GM12878 (cell line): Measurements from ENCODE around the gene ACSF3. TPM values are rescaled to one million over a fixed set of nuclear protein-coding genes. Genes with fewer than 3 reads are reported as not detected.

Experiments used
- ATAC-seq: fragments of 200-7000 bp; cut with Tn5 transposase; 3 replicates; pipeline ENCODE4 v1.9.1; 2020; ENCODE audit warnings: mild to moderate bottlenecking, moderate library complexity
- BruUV-seq: library from RNA; stranded (reverse); fragments of 400-500 nt; replicated peaks from 2 replicates; lab custom pipeline; 2021; lab: Mats Ljungman, UMichigan
- CTCF ChIA-PET: fragments of 300-600 bp; sonication (Branson Sonifier 250); formaldehyde crosslinking; extraction: SDS; loops from one replicate; lab custom pipeline; 2021; ENCODE audit warnings: inconsistent platforms; lab: Yijun Ruan, JAX
- POLR2A ChIA-PET: fragments of 350-600 bp; formaldehyde crosslinking; extraction: SDS; loops from one replicate; lab custom pipeline; 2021; ENCODE audit warnings: inconsistent platforms; lab: Charles Lee
- RAD21 ChIA-PET: fragments of 300-600 bp; sonication (Branson Sonifier 250); formaldehyde crosslinking; loops from one replicate; lab custom pipeline; 2023; ENCODE audit warnings: antibody characterized with exemption; ENCODE audit not compliant: unreplicated experiment; lab: Charles Lee
- SMC1A ChIA-PET: fragments of 300-600 bp; sonication (Branson Sonifier 250); formaldehyde crosslinking; loops from one replicate; lab custom pipeline; 2023; ENCODE audit not compliant: unreplicated experiment, uncharacterized antibody; lab: Charles Lee
- DNase-seq: peaks from one replicate; pipeline ENCODE4 v3.0.0-alpha.2; 2011; ENCODE audit warnings: low read depth, low spot score
- FAIRE-seq: peaks from 3 replicates; lab custom pipeline; 2011; peaks lifted over from hg19 to GRCh38; lab: Jason Lieb, UNC
- H2AFZ ChIP-seq: 2 replicates; pipeline ENCODE4 v1.6.0; 2011; ENCODE audit warnings: low read depth, low read length, control low read depth; ENCODE audit not compliant: control insufficient read depth
- H3K27ac ChIP-seq: 2 replicates; pipeline ENCODE4 v1.5.1; 2011; ENCODE audit warnings: control low read depth; ENCODE audit not compliant: control insufficient read depth, insufficient read depth
- H3K27me3 ChIP-seq, 2 experiments: replicated peaks in 1 of 2; 2 replicates each; pipeline versions ENCODE4 v1.6.0 to v1.6.1; 2011; ENCODE audit warnings: low read length in 1 of 2; ENCODE audit not compliant: control insufficient read depth in 2 of 2, insufficient read depth in 2 of 2
- H3K36me3 ChIP-seq, 2 experiments: 2 replicates each; pipeline ENCODE4 v1.5.1; 2011; ENCODE audit warnings: low read length in 1 of 2; ENCODE audit not compliant: control insufficient read depth in 2 of 2, insufficient read depth in 2 of 2
- H3K4me1 ChIP-seq: 2 replicates; pipeline ENCODE4 v1.6.1; 2011; ENCODE audit warnings: mild to moderate bottlenecking, low read length, moderate library complexity, mixed read lengths; ENCODE audit not compliant: control insufficient read depth, insufficient read depth
- H3K4me2 ChIP-seq: 2 replicates; pipeline ENCODE4 v1.6.0; 2011; ENCODE audit warnings: control low read depth; ENCODE audit not compliant: control insufficient read depth, insufficient read depth
- H3K4me3 ChIP-seq: fragments of 200-600 bp; sonication (generic); 2 replicates; pipeline ENCODE4 v1.5.1; 2016
- H3K79me2 ChIP-seq: 2 replicates; pipeline ENCODE4 v1.6.0; 2011; ENCODE audit warnings: low read length; ENCODE audit not compliant: control insufficient read depth, insufficient read depth
- H3K9ac ChIP-seq: 2 replicates; pipeline ENCODE4 v1.8.0; 2011; ENCODE audit warnings: low read length, control low read depth, mixed read lengths; ENCODE audit not compliant: control insufficient read depth, insufficient read depth
- H3K9me3 ChIP-seq: replicated peaks from 3 replicates; pipeline ENCODE4 v1.5.1; 2011; ENCODE audit warnings: mild to moderate bottlenecking, low read length; ENCODE audit not compliant: control insufficient read depth, insufficient read depth
- H4K20me1 ChIP-seq: 2 replicates; pipeline ENCODE4 v1.6.0; 2011; ENCODE audit not compliant: control insufficient read depth, insufficient read depth
- BHLHE40 ChIP-seq, 2 experiments: fragments of 450-650 bp in 1 of 2; IDR thresholded peaks; 2 replicates each; pipeline ENCODE4 v1.6.1; 2011 to 2017; ENCODE audit warnings: low read depth in 2 of 2, borderline replicate concordance in 1 of 2, improper control_type of control experiment in 1 of 2, low read length in 1 of 2, mild to moderate bottlenecking in 1 of 2
- CREB1 ChIP-seq: IDR thresholded peaks from 2 replicates; pipeline ENCODE4 v1.6.1; 2012; ENCODE audit warnings: low read depth, mild to moderate bottlenecking, inconsistent platforms
- DPF2 ChIP-seq: fragments of 450-650 bp; IDR thresholded peaks from 2 replicates; pipeline ENCODE4 v1.6.1; 2017; ENCODE audit warnings: mild to moderate bottlenecking
- EGR1 ChIP-seq, 2 experiments: IDR thresholded peaks; 1 replicate in 1 of 2; 2 replicates in 1 of 2; pipeline ENCODE4 v1.6.1; 2011 to 2012; ENCODE audit warnings: low read depth in 2 of 2, low read length in 2 of 2, borderline replicate concordance in 1 of 2, mild to moderate bottlenecking in 1 of 2, moderate library complexity in 1 of 2
- HDGF ChIP-seq: fragments of 450-650 bp; IDR thresholded peaks from 2 replicates; pipeline ENCODE4 v1.6.1; 2016; ENCODE audit warnings: antibody characterized with exemption
- NFYB ChIP-seq: IDR thresholded peaks from 2 replicates; pipeline ENCODE4 v1.6.1; 2011; ENCODE audit warnings: low read depth, mild to moderate bottlenecking, low read length, improper control_type of control experiment, moderate library complexity; ENCODE audit not compliant: insufficient read depth
- SP1 ChIP-seq: IDR thresholded peaks from one replicate; pipeline ENCODE4 v1.6.1; 2011; ENCODE audit warnings: low read depth, low read length
- USF1 ChIP-seq: IDR thresholded peaks from 2 replicates; pipeline ENCODE4 v1.6.1; 2011; ENCODE audit warnings: borderline replicate concordance, low read depth, mild to moderate bottlenecking, moderate library complexity, mixed read lengths, low read length; ENCODE audit not compliant: insufficient read depth; ENCODE audit errors: extremely low read length
- WGBS: methylation state at CpG from one replicate; pipeline ENCODE4 v1.1.6; 2016; ENCODE audit warnings: low lambda C conversion rate; ENCODE audit not compliant: insufficient replicate concordance, insufficient coverage; ENCODE audit errors: missing lambda C conversion rate; 5-methylcytosine and 5-hydroxymethylcytosine counted together
- in situ Hi-C: fragments of 300-500 bp; cut with MboI; formaldehyde crosslinking; loops from 9 replicates; pipeline ENCODE4 v1.14.3; 2018; ENCODE audit warnings: mixed read lengths
- intact Hi-C: fragments of 100-400 bp; cut with micrococcal nuclease; formaldehyde crosslinking; loops from one replicate; pipeline ENCODE4 v1.14.2; 2022; ENCODE audit not compliant: unreplicated experiment
- polyA plus RNA-seq, 11 experiments: library from polyadenylated mRNA; depleted of rRNA in 4 of 11; unstranded in 6 of 11; stranded (reverse) in 5 of 11; fragments of >200 nt; fragmentation: Nextera tagmentation in 4 of 11; fragmentation: Illumina TruSeq in 1 of 11; extraction: Ambion mirVana in 4 of 11; extraction: Trizol in 1 of 11; gene quantifications; 1 replicate in 1 of 11; 2 replicates in 10 of 11; pipeline versions ENCODE4 v1.2.1 to v1.2.3, GENCODE V29; 2011 to 2016; ENCODE audit warnings: inconsistent platforms in 2 of 11, missing spikeins in 2 of 11, low read depth in 1 of 11
- total RNA-seq, 4 experiments: library from RNA; depleted of rRNA in 3 of 4; stranded (reverse); fragments of >200 nt in 3 of 4; fragmentation: Illumina TruSeq in 1 of 4; extraction: Trizol in 1 of 4; gene quantifications; 2 replicates each; pipeline versions ENCODE4 v1.2.1 to v1.2.3, GENCODE V29; 2013 to 2021
- TF ChIP-seq, protein P1 (sequence below): fragments of 450-650 bp; IDR thresholded peaks from 2 replicates; pipeline ENCODE4 v1.6.1; 2016; ENCODE audit warnings: mild to moderate bottlenecking, moderate library complexity, borderline replicate concordance
- TF ChIP-seq, protein P2 (sequence below): fragments of 450-650 bp; IDR thresholded peaks from 2 replicates; pipeline ENCODE4 v1.6.1; 2016; ENCODE audit warnings: mild to moderate bottlenecking
- TF ChIP-seq, protein P3 (sequence below): IDR thresholded peaks from 2 replicates; pipeline ENCODE4 v1.6.1; 2011; ENCODE audit warnings: low read depth, mild to moderate bottlenecking, low read length, moderate library complexity, borderline replicate concordance; ENCODE audit errors: extremely low read depth

The ACSF3 gene
- total and polyA plus RNA-seq, 10 of the 15 experiments (the other 5 are each of a cell fraction or from before 2014, with no cell fraction given) = 1.0 to 44.4 (median 25.8) TPM

- no peaks in the 10 kb centered on the region for H3K36me3 ChIP-seq
- FAIRE-seq (peak; percentile 75), DNase-seq (peak; percentile 80), ATAC-seq (peak; percentile 88)
- ChIA-PET SMC1A (interaction anchor here (0.6 to 0.8 kb wide), 2 partner anchors 45 to 200 kb away, joined by 3 read pairs; no protein-coding TSS in a partner anchor), POLR2A (interaction anchor here (0.5 to 0.6 kb wide), 2 partner anchors 377 to 466 kb away, joined by 3 read pairs; no protein-coding TSS in a partner anchor), CTCF (interaction anchor here (0.7 to 1.2 kb wide), 3 partner anchors 46 to 314 kb away, joined by 3 to 4 read pairs (median 3); partner anchors contain the start of genes TRAPPC2L and ZNF778), RAD21 (interaction anchor here (0.8 to 1.4 kb wide), 9 partner anchors 21 to 434 kb away, joined by 3 to 7 read pairs (median 4); partner anchors contain the start of genes APRT, GALNS, TRAPPC2L and ZNF778)
- no peak within 1 kb of the TSS; the same call in 1 of the 2 replicates for H3K9ac ChIP-seq
- peaks cover 0 to 8% of the 10 kb centered on the region in 2 experiments; a peak in 3 of 4 replicates for H3K27me3 ChIP-seq
- peak within 1 kb of the TSS; percentile 81 for H3K4me2 ChIP-seq
- WGBS = 11% methylated on average over 37 of the region's 74 CpGs
- H4K20me1 ChIP-seq = no peaks in the 10 kb centered on the region; the same call in 1 of the 2 replicates
- BruUV-seq = no TSS peak
- H3K4me1 ChIP-seq = peaks cover 7% of the 10 kb centered on the region
- no peak within 1 kb of the TSS; the same call in 1 of the 2 replicates for H3K4me3 ChIP-seq
- intact Hi-C loops (loop anchor here (2.0 kb wide), 2 partner anchors 21 to 45 kb away; partner anchors contain the start of gene ZNF778), in situ Hi-C loops (no loop called here)
- H3K27ac ChIP-seq = no peak within 1 kb of the TSS
- H3K9me3 ChIP-seq = no peaks in the 10 kb centered on the region
- H2AFZ ChIP-seq = peak within 1 kb of the TSS; percentile 36; the same call in 1 of the 2 replicates
- no peaks in the 10 kb centered on the region for H3K79me2 ChIP-seq
- TF ChIP-seq USF1 = peak; percentile 63
- TF ChIP-seq, protein P1, sequence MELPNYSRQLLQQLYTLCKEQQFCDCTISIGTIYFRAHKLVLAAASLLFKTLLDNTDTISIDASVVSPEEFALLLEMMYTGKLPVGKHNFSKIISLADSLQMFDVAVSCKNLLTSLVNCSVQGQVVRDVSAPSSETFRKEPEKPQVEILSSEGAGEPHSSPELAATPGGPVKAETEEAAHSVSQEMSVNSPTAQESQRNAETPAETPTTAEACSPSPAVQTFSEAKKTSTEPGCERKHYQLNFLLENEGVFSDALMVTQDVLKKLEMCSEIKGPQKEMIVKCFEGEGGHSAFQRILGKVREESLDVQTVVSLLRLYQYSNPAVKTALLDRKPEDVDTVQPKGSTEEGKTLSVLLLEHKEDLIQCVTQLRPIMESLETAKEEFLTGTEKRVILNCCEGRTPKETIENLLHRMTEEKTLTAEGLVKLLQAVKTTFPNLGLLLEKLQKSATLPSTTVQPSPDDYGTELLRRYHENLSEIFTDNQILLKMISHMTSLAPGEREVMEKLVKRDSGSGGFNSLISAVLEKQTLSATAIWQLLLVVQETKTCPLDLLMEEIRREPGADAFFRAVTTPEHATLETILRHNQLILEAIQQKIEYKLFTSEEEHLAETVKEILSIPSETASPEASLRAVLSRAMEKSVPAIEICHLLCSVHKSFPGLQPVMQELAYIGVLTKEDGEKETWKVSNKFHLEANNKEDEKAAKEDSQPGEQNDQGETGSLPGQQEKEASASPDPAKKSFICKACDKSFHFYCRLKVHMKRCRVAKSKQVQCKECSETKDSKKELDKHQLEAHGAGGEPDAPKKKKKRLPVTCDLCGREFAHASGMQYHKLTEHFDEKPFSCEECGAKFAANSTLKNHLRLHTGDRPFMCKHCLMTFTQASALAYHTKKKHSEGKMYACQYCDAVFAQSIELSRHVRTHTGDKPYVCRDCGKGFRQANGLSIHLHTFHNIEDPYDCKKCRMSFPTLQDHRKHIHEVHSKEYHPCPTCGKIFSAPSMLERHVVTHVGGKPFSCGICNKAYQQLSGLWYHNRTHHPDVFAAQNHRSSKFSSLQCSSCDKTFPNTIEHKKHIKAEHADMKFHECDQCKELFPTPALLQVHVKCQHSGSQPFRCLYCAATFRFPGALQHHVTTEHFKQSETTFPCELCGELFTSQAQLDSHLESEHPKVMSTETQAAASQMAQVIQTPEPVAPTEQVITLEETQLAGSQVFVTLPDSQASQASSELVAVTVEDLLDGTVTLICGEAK = no peak
- TF ChIP-seq NFYB = 0 out of 2 replicates have a peak, but pooled peaks have one; percentile 21
- TF ChIP-seq HDGF = no peak
- TF ChIP-seq BHLHE40 (IDR thresholded peaks at IDR 0.05; ENCODE audit: borderline replicate concordance in 1 of 2, low read depth in 2 of 2, low read length in 1 of 2) = peak; percentile 92 to 94
- TF ChIP-seq DPF2 = peak; percentile 62
- TF ChIP-seq CREB1 = 0 out of 2 replicates have a peak, but pooled peaks have one; percentile 35
- peak in 1 of 2 experiments; percentile 72; a peak in 2 of 3 replicates for TF ChIP-seq EGR1 (IDR thresholded peaks at IDR 0.05; ENCODE audit: borderline replicate concordance in 1 of 2, low read depth in 2 of 2, low read length in 2 of 2)
- TF ChIP-seq, protein P2, sequence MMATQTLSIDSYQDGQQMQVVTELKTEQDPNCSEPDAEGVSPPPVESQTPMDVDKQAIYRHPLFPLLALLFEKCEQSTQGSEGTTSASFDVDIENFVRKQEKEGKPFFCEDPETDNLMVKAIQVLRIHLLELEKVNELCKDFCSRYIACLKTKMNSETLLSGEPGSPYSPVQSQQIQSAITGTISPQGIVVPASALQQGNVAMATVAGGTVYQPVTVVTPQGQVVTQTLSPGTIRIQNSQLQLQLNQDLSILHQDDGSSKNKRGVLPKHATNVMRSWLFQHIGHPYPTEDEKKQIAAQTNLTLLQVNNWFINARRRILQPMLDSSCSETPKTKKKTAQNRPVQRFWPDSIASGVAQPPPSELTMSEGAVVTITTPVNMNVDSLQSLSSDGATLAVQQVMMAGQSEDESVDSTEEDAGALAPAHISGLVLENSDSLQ = peak; percentile 98
- TF ChIP-seq, protein P3, sequence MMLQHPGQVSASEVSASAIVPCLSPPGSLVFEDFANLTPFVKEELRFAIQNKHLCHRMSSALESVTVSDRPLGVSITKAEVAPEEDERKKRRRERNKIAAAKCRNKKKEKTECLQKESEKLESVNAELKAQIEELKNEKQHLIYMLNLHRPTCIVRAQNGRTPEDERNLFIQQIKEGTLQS = no peak
- TF ChIP-seq SP1 = peak; percentile 81
Measured at GRCh38 chr16:89171216-89172170, 77.8 kb downstream of the ACSF3 start, which contains the start of gene CDH15. TSS of gene CDH15 (plus strand) at chr16:89171748. CDS start at chr16:89171832, 84 bp downstream.
